SK-N-SH treated with all-trans-retinoic acid at 6 μM for 48 hours (cell line): ENCODE data around the gene DENND1A.

Source experiments
- ARNTL ChIP-seq: fragments of 450-650 bp; formaldehyde crosslinking; IDR thresholded peaks from 2 replicates; pipeline ENCODE4 v1.5.0; 2020; ENCODE audit warnings: low read depth, mild to moderate bottlenecking, moderate library complexity, borderline replicate concordance
- CREB5 ChIP-seq: fragments of 250-450 bp; sonication (Bioruptor Pico); IDR thresholded peaks from 2 replicates; pipeline ENCODE4 v1.5.1; 2020; ENCODE audit warnings: low read depth, mild to moderate bottlenecking, moderate library complexity
- ESRRG ChIP-seq: fragments of 250-450 bp; sonication (Bioruptor Pico); IDR thresholded peaks from 2 replicates; pipeline ENCODE4 v1.6.1; 2021; ENCODE audit warnings: mild to moderate bottlenecking
- GLIS3 ChIP-seq: fragments of 250-450 bp; sonication (Bioruptor Pico); IDR thresholded peaks from 2 replicates; pipeline ENCODE4 v1.5.0; 2020; ENCODE audit warnings: mild to moderate bottlenecking, moderate library complexity
- ISL1 ChIP-seq: fragments of 250-450 bp; sonication (Bioruptor Pico); IDR thresholded peaks from 2 replicates; pipeline ENCODE4 v2.1.2; 2022; ENCODE audit warnings: mild to moderate bottlenecking, moderate library complexity
- POU6F1 ChIP-seq: fragments of 250-450 bp; sonication (Bioruptor Pico); IDR thresholded peaks from 2 replicates; pipeline ENCODE4 v1.8.0; 2021; ENCODE audit warnings: low read depth, mild to moderate bottlenecking, moderate library complexity, borderline replicate concordance
- PPARA ChIP-seq: fragments of 250-450 bp; sonication (Bioruptor Pico); IDR thresholded peaks from 2 replicates; pipeline ENCODE4 v1.5.0; 2020; ENCODE audit warnings: mild to moderate bottlenecking, borderline replicate concordance
- RARB ChIP-seq: fragments of 250-450 bp; sonication (Bioruptor Pico); IDR thresholded peaks from 2 replicates; pipeline ENCODE4 v1.8.0; 2021; ENCODE audit warnings: mild to moderate bottlenecking, moderate library complexity
- SNAI2 ChIP-seq: fragments of 250-450 bp; sonication (Bioruptor Pico); IDR thresholded peaks from 2 replicates; pipeline ENCODE4 v1.5.0; 2020; ENCODE audit warnings: mild to moderate bottlenecking, moderate library complexity
- TOX ChIP-seq: fragments of 250-450 bp; sonication (Bioruptor Pico); IDR thresholded peaks from 2 replicates; pipeline ENCODE4 v1.8.0; 2021; ENCODE audit warnings: mild to moderate bottlenecking, moderate library complexity, borderline replicate concordance
- TSHZ2 ChIP-seq: fragments of 250-450 bp; sonication (Bioruptor Pico); IDR thresholded peaks from 2 replicates; pipeline ENCODE4 v1.5.0; 2020; ENCODE audit warnings: mild to moderate bottlenecking, moderate library complexity
- ZFP3 ChIP-seq: fragments of 250-450 bp; sonication (Bioruptor Pico); IDR thresholded peaks from 2 replicates; pipeline ENCODE4 v1.5.0; 2020; ENCODE audit warnings: mild to moderate bottlenecking, moderate library complexity
- ZFP30 ChIP-seq: fragments of 450-650 bp; formaldehyde crosslinking; IDR thresholded peaks from 2 replicates; pipeline ENCODE4 v1.5.0; 2022; ENCODE audit warnings: mild to moderate bottlenecking, moderate library complexity

- no peak for TF ChIP-seq RARB (CRISPR knock-in tag)
- no peak for TF ChIP-seq TOX (CRISPR knock-in tag)
- no peak for TF ChIP-seq POU6F1 (CRISPR knock-in tag)
- TF ChIP-seq SNAI2 (CRISPR knock-in tag): no peak
- TF ChIP-seq ESRRG (CRISPR knock-in tag): no peak
- TF ChIP-seq TSHZ2 (CRISPR knock-in tag): no peak
- no peak for TF ChIP-seq ARNTL (CRISPR knock-in tag)
- TF ChIP-seq GLIS3 (CRISPR knock-in tag): no peak
- no peak for TF ChIP-seq ZFP3 (CRISPR knock-in tag)
- TF ChIP-seq ISL1 (CRISPR knock-in tag): no peak
- no peak for TF ChIP-seq ZFP30 (CRISPR knock-in tag)
- no peak for TF ChIP-seq CREB5 (CRISPR knock-in tag)
- no peak for TF ChIP-seq PPARA (CRISPR knock-in tag)
Observed at GRCh38 chr9:123392802-123393201, 537.1 kb downstream of the DENND1A start.
